ENCODE data around the gene FBXW4.

FBXW4 gene

GRCh38 chr10:101708870-101709269, 13.9 kb upstream of the FBXW4 start:
- in situ Hi-C loops (cut with MboI; ENCODE audit: low pct_unique_long_range_greater_than_20kb, low sequenced_read_pairs), result no loop called here
- peak; percentile 27 for DNase-seq

- in situ Hi-C loops (cut with MboI; ENCODE audit: low pct_unique_long_range_greater_than_20kb, low sequenced_read_pairs), result no loop called here
- DNase-seq, result no peak
Observed at GRCh38 chr10:101708073-101708472, 13.1 kb upstream of the FBXW4 start.

- DNase-seq, result no peak
- in situ Hi-C loops (cut with MboI; ENCODE audit: low pct_unique_long_range_greater_than_20kb, low sequenced_read_pairs), result no loop called here
Observed at GRCh38 chr10:101704331-101704730, 9.4 kb upstream of the FBXW4 start.

DNA sequence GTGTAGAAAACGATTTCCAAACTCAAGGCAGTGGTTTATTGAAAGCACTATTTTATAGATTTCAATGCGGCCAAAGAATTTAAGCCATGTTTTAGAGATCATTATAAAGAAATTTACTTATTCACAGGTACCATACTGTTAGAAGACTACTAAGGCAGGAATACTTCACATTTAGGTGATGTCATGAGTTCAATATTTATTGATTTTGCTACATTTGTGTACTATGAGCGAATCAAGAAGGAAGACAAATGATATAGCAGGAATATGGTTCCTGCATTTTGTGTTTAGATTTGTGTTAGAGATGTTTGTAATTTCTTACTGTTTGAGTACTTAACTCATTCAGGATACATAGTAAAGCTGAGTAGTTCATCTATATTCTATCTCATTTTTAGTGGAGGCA, 1.7 kb upstream of the FBXW4 start:
- DNase-seq, result no peak
- in situ Hi-C loops (cut with MboI; ENCODE audit: low pct_unique_long_range_greater_than_20kb, low sequenced_read_pairs), result no loop called here

- in situ Hi-C loops (cut with MboI; ENCODE audit: low pct_unique_long_range_greater_than_20kb, low sequenced_read_pairs), result no loop called here
- no peak for DNase-seq
Observed at GRCh38 chr10:101695404-101695890, 477 bp upstream of the FBXW4 start.

DNA sequence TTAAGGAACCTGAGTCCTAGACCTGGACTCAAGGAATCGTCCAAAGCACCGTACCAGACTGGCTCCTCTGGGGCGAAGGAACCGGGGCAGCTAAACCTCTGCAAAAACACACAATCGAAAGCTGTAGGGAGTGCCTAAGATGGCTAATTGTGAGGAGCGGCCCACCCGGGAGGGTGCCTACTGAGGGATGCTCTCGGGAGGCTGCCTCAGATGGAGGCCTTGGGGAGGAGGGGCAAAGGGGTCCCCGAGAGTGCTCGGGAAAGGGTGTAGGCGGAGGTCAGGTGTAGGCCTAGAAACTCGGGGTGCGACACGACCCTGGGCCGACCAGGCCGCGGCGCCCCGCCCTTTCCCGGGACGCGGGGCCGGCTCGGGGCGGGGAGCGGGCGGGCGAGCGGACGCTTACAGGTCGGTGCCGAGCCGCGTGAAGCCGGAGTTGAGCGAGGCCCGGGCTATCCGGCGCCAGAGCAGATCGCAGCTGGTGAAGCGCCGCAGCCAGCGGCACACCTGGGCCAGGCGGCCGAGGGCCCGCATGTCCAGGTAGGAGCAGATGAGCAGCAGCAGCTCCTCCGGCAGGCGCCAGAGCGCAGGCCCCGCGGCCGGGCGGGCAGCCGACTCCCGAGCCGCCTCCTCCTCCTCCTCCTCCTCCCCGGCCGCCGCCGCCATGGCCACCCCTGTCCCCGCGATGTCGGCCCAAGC, 844 bp downstream of the FBXW4 start:
- in situ Hi-C loops (cut with MboI; ENCODE audit: low pct_unique_long_range_greater_than_20kb, low sequenced_read_pairs), result no loop called here
- DNase-seq, result peak; percentile 76

DNA sequence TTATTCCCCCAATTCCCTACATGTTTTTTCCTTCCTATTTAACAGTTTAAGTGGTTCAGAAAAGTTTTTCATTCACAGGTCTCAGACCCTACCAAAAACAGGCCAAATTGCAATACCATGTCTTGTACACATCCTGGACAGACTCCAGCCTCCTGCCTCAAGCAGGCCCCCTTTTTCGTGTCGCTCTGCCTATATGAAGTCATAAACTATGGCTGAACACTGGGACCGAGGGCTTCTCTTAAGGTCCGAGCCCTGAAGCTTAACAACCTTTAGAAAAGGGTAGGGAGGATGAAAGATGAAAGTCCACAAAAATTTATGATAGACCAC, 1.4 kb downstream of the FBXW4 start:
- in situ Hi-C loops (cut with MboI; ENCODE audit: low pct_unique_long_range_greater_than_20kb, low sequenced_read_pairs), result no loop called here
- DNase-seq, result no peak

DNA sequence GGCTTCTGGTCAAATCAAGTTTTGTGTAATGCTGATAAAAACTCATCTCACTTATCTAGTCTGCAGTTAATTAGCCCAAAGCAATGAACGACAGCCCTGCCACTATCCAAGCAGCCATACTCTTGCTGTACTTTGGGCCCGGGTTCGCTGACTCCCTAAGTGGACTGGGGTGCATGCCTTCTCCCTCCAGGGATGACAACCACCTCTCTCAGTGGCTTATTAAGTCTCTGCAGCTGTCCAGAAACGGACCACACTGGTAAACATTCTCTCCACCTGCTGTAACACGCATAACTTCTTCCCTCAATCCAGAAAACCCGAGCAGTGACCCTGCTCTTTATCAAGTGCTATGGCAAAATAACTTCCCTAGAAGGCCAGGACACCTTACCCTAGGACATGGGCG, 3.9 kb downstream of the FBXW4 start:
- in situ Hi-C loops (cut with MboI; ENCODE audit: low pct_unique_long_range_greater_than_20kb, low sequenced_read_pairs), result no loop called here

DNA sequence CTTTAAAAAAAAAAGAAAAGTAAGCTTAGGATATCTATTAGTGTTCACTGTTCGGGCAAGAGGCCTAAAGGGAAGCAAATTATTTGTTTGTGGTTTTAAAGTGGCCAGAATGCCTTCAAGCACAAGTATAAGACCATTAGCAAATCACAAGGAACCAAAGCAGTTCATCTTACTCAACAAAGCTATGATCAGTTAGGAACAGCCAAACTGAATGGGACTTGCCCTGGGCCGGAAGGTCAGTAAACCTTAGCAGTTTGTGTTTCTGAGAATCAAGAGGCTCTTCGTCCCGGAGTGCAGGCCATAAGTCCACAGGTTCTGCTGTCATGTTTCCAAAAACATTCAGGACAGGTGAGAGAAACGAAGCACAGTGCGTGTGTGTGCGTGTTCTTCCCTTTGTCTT, 4.5 kb downstream of the FBXW4 start:
- in situ Hi-C loops (cut with MboI; ENCODE audit: low pct_unique_long_range_greater_than_20kb, low sequenced_read_pairs), result no loop called here

More for the DNA sequence above, 3.9 kb downstream of the FBXW4 start:
- DNase-seq, result no peak

DNA sequence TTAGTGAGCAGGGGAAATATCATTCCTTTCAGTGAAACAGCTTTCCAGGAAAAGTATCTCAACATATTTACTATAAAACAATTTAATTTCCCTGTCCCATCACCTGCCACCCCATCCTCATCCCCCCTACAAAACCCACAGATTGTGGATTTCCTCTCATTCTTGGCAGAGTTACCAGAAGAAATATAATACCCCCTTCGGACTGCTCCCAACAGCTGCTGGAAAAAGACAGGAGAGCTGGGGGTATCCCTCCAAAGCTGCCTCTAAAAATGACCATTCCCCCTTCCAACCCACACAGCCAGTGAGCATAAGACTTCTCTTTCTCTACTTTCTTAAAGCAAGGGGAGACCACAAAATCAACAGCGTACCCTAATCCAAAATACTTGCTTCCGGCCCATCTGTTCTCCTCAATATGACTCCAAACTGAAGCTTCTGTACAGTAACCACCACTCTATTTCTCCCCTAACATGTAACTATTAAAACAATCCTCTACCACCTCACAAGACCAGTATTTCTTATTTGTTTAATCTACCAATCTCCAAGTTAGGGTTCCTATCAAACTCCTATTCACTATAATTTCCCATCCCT, 7.8 kb downstream of the FBXW4 start:
- in situ Hi-C loops (cut with MboI; ENCODE audit: low pct_unique_long_range_greater_than_20kb, low sequenced_read_pairs), result no loop called here
- no peak for DNase-seq

More for the DNA sequence above, 4.5 kb downstream of the FBXW4 start:
- DNase-seq, result no peak

DNA sequence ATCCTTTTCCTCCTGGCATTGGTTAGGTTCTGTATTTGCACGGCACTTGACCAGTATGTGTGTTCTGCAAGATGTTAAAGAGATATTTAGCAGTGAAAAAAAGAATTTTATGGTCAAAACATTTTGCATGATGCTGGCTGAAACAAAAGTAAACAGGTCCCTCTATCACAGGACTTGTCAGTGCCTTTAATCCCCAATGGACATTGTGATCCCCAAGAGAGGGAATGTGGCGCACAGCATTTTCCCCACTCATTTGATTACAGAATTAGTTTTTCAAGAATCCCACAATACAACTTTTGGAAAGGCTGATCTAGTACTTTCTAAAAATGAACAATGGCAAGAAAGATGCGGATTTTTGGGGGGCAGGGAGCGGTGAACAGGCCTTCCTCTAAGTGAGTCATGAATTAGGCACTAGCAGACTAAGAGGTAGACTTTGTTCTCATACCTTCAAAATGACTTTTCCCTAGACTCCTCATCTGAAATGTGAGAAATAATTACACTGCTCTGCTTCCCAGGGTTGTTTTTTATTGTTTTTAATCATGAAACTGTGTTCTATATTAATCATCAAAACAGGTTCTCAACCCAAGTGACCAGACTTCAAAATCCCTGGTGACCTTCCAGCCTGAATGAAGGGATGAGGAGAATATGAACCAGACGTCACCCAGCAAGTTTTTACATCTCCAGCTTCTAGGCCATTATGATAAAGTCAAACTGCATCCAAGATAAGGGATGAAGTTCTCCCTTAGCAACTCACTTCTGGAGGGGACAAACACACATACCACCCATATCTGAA, 8.6 kb downstream of the FBXW4 start:
- no peak for DNase-seq
- in situ Hi-C loops (cut with MboI; ENCODE audit: low pct_unique_long_range_greater_than_20kb, low sequenced_read_pairs), result no loop called here

- in situ Hi-C loops (cut with MboI; ENCODE audit: low pct_unique_long_range_greater_than_20kb, low sequenced_read_pairs), result no loop called here
- DNase-seq, result no peak
Observed at GRCh38 chr10:101684782-101685181, 10.2 kb downstream of the FBXW4 start.

DNA sequence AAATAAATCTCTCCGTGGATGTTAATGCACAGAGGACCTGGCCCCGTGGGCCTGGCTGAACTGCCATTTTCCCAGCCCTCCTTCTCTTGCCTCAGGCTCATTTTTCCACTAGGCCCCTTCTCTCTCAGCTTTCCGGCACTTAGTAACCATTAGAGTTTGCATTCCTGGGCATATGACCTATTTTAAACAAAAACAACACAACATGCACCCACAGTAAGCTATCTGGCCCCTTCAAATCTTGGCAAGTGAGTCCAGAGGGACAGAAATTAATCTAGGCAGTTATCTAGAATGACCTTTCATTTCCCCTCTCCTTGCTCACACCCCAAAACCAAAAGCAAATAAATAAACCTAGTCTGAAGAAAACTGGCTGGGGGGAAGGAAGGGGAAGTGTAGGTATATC, 11.7 kb downstream of the FBXW4 start:
- in situ Hi-C loops (cut with MboI; ENCODE audit: low pct_unique_long_range_greater_than_20kb, low sequenced_read_pairs), result no loop called here
- DNase-seq, result no peak

GRCh38 chr10:101682172-101682825, 12.7 kb downstream of the FBXW4 start:
- in situ Hi-C loops (cut with MboI; ENCODE audit: low pct_unique_long_range_greater_than_20kb, low sequenced_read_pairs), result no loop called here
- DNase-seq, result no peak

DNA sequence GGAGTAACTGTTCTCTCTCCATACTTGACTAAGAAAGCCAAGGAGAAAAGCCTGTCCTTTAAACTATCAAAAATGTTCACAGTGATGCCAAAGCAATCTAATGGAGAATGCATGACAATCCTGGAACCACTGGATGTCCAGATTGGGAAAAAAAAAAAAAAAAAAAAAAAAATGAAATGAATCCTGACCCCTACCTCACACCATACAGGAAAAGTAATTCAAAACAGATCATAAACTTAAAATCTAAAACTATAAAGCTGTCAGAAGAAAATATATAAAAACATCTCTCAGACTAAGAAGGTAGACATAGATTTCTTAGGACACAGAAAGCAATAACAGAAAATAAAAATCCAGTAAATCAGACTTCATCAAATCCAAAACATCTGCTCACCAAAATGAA, 18.4 kb downstream of the FBXW4 start:
- in situ Hi-C loops (cut with MboI; ENCODE audit: low pct_unique_long_range_greater_than_20kb, low sequenced_read_pairs), result no loop called here
- no peak for DNase-seq

- DNase-seq, result no peak
- in situ Hi-C loops (cut with MboI; ENCODE audit: low pct_unique_long_range_greater_than_20kb, low sequenced_read_pairs), result no loop called here
Observed at GRCh38 chr10:101675115-101675514, 19.9 kb downstream of the FBXW4 start.

DNA sequence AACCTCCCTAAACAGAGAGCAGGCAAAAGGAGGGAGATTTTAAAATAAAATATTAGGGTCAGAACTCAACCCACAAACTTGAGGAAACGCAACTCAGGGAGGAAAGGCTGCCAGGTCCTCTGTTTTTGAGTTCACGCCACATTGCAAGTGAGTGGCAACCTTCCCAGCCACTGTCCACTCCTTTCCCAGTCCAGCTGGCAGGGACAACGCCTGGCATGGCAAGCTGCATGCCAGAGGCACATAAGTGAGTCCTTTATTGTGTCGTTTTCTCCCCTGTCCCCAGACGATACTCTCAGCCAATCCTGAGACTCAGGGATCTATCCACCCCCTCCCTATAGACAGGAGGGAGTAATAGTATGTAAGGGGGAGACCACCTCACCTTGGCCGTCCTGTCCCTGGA, 22.4 kb downstream of the FBXW4 start:
- no peak for DNase-seq
- in situ Hi-C loops (cut with MboI; ENCODE audit: low pct_unique_long_range_greater_than_20kb, low sequenced_read_pairs), result no loop called here

DNA sequence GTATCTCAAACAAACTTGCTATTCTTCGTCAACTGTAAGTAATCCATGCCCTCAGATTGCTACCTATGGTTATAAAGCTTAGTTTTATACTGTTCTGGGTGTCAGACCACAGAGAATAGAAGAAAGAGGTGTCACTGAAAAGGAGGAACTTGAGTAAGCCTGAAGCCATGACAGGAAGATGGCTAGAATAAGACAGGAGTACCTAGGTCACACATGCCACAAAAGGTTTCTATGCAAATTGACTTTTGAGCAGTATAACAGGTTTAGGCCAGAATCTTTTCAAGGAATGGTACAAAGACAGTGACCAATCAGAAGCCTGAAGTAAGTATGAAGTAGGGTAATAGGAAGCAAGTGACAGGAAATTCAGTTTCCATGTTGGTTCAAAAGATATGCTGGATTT, 23.5 kb downstream of the FBXW4 start:
- in situ Hi-C loops (cut with MboI; ENCODE audit: low pct_unique_long_range_greater_than_20kb, low sequenced_read_pairs), result no loop called here
- DNase-seq, result no peak

- DNase-seq, result no peak
- in situ Hi-C loops (cut with MboI; ENCODE audit: low pct_unique_long_range_greater_than_20kb, low sequenced_read_pairs), result no loop called here
Observed at GRCh38 chr10:101670635-101671034, 24.3 kb downstream of the FBXW4 start.

GRCh38 chr10:101669181-101669580, 25.8 kb downstream of the FBXW4 start:
- in situ Hi-C loops (cut with MboI; ENCODE audit: low pct_unique_long_range_greater_than_20kb, low sequenced_read_pairs), result no loop called here
- DNase-seq, result no peak
